GM19468 (cell line): ENCODE measurements around the gene GOLGA6L7.
"Not testable (repeated sequence)": the region's sequence is repeated elsewhere in the genome, so short reads cannot be mapped to it uniquely, and the experiment has no call there.

ENCODE experiments used
- ATAC-seq: cut with Tn5 transposase; IDR thresholded peaks from one replicate; pipeline ENCODE4 v1.9.1; 2021; ENCODE audit warnings: mild to moderate bottlenecking, moderate library complexity, moderate number of reproducible peaks; ENCODE audit not compliant: unreplicated experiment; ENCODE audit errors: extremely low read depth

Gene GOLGA6L7

DNA sequence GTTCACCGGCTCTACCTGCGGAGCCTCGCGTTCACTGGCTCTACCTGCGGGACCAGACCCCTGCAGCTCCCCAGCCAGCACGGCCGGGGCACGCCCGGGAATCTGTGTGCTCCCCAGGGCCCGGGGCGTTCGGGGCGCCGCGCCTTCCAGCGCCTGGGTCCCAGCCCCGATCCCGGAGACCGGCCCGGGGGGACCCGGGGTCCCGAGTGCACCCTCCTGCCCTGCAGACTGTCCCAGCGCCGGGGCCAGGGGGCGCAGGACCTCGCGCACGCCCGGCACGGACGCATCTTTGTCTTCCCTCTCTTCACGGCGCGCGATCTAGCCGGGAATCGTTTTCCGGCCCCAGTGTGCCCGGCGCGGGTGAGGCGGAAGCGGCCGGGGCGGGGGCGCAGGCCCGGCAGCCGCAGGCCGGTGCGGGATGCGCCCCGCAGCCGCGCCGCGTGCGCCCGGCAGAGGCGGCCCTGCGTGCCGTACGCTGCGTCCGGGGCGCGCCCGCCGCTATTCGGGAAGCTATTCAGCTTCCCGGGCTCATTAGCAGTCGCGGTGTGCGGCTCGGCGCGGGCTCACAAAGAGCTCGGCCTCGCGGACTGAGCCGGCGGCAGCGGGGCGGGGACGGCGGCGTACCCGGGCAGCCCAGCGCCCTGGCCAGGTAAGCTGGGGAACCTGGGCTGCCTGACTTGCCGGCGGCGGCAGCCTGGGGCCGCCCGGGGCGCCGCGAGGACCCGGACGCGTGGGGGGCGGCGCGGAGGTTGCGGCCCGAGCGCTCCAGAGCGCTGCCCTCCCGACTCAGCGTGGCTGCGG lies 37.4 kb upstream of the GOLGA6L7 start, which contains the start of gene APBA2:
TSS of gene APBA2 (plus strand) at position 345 of the 801 bp plus-strand sequence. CDS start 167,911 bp downstream, outside the sequence.
- no peak for ATAC-seq

DNA sequence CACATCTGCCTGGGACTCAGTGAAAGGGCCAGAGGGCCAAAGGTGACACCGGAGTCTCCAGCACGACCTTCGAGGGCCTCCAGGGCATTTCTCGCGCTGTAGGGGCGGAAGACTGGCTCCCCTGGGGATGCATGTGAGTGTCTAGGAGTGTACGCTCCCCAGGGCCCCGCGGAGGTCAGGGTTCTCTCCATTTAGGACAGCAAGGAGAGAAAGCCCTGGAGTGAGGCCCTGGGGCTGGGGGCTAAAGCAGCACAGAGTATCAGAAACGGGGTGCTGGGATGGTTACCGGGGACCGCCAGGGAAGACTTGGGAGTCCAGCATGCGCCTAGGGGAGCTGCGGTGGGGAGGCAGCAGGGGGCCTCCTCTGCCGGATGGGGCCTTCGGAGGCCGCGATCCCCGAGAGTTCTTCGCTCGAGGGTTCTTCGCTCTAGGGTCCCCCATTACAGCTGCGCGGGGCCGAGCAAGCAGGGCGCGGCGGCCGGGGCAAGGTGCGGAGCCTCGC lies 36.7 kb upstream of the GOLGA6L7 start:
- ATAC-seq: no peak

GRCh38 chr15:28884151-28884940 lies 35.9 kb upstream of the GOLGA6L7 start:
- no peak for ATAC-seq

- no peak for ATAC-seq
Observed at GRCh38 chr15:28881600-28881999, 33.2 kb upstream of the GOLGA6L7 start.

DNA sequence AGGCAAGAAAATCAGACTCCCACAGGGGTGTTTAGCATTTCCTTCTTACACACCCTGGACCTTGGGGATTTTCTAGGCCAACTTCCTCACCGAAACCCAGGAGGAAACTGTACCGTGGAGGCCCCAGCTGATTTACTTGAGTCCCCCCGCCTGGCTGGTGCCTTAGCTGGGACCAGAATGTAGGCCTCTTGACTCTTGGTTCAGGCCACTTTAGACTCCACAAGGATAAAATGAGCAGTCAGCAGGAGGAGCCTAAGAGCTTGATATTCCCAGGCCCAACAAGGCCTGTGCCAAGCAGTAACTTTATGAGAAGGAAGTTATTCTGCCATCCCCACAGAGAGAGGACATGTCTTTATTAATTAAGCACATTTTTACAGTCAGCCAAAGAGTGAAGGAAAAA lies 32.7 kb upstream of the GOLGA6L7 start:
- no peak for ATAC-seq

GRCh38 chr15:28880680-28881079 lies 32.2 kb upstream of the GOLGA6L7 start:
- no peak for ATAC-seq

DNA sequence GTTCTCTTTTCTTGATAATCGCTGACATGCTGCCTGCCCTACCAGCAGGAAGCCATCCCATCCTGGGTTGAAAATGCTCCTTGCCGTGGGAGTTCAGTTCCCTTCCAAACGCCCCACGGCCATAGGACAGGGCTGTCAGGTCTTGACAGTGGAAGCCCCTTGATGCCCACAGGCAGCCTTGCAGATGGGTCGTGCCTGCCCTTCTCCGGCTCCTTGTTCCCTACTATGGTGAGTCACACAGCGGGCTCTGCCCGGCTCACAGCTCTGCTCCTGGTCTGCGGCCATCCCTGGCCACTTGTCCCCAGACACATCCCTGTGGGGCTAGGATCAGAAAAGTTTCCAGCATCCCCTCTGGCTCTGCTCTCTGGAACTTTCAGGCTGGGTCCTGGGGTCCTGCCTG lies 31.1 kb upstream of the GOLGA6L7 start:
- ATAC-seq: no peak

- no peak for ATAC-seq
Observed at GRCh38 chr15:28878209-28878608, 29.8 kb upstream of the GOLGA6L7 start.

DNA sequence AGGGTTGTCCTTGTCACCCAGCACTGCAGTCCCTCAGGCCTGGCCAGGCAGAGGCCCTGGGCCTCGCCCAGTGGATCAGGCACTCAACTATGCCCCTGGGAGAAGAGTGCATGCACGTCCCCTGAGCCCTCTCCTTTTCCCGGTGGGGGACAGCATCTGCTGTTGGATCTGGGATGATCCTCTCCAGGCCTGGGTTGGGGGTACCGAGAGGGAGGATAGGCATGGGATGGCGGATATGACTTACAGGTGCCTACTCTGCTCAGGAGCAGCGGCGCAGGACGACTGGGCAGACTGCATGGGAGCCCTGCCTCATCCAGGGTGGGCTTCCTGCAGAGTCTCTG lies 28.4 kb upstream of the GOLGA6L7 start:
- ATAC-seq: no peak

- no peak for ATAC-seq
Observed at GRCh38 chr15:28876131-28876844, 27.8 kb upstream of the GOLGA6L7 start.

DNA sequence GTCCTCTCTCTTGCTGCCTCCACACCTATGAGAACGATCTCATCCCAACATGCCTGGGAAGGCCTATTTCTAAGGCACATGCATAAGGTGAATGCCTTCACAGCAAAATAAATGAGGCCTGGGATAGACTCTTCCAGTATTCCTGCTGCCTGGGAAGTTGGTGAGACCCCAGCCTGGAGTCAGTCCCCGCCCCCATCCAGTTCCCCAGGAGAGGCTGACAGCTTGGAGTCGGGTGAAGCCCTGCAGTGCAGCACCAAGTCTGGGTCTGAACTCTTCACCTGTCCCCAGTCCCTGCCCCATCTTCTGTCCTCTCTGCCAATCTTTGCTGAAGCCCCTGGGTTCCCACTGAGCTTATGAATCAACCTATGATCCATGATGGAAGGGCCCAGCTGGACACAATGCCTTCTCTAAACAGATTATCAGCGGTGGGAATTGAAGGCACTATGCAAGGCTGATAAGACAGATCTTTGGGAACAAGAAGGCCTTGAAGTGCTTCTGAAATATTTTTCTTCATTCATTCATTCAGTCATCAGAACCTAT lies 27.1 kb upstream of the GOLGA6L7 start:
- no peak for ATAC-seq

DNA sequence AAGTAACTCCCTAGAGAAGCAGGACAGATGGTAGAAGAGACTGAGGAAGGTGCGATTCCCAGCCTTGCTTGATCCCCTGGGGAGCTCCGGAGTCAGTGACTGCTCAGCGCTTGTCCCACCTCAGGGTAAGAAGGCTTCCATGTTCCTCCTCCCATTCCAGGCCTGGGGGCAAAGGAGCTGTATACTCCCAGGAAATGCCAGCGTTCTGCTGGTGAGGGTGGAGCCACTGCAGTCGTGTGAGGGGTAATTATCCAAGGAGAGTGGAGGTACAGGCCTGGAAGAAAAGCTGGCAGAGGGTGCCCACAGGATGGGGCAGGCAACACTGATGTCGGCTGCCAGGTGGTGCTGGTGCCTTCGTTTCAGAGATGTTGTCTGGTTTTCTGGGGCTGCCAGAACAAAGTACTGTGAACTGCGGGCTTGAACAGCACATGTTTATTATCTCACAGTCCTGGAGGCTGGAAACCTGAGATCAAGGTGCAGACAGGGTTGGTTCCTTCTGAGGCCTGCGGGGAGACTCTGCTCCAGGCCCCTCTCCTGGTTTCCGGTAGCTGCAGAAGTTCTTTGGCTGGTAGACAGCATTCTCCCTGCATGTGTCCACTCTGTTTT lies 25.2 kb upstream of the GOLGA6L7 start:
- no peak for ATAC-seq

DNA sequence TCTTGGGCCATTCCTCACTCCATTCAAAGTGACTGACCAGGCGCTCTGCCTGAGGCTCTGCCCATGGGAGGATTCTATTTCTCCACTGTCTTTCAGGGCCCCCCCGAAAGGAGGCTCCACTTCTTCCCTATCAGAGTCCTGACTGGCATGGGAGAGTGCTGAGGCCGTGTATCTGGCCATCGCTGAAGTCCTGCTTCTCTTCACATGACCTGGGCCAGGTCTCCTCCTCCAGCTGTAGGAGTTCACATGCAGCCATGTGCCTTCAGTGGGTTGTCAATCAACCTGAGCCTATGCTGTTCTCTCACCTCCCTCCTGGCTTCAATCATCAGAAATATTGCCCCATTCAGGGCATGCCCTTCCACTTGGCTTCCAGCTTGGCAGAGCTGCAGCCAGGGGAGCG lies 24.6 kb upstream of the GOLGA6L7 start:
- ATAC-seq: no peak

GRCh38 chr15:28871168-28871567 lies 22.7 kb upstream of the GOLGA6L7 start:
- ATAC-seq: no peak

DNA sequence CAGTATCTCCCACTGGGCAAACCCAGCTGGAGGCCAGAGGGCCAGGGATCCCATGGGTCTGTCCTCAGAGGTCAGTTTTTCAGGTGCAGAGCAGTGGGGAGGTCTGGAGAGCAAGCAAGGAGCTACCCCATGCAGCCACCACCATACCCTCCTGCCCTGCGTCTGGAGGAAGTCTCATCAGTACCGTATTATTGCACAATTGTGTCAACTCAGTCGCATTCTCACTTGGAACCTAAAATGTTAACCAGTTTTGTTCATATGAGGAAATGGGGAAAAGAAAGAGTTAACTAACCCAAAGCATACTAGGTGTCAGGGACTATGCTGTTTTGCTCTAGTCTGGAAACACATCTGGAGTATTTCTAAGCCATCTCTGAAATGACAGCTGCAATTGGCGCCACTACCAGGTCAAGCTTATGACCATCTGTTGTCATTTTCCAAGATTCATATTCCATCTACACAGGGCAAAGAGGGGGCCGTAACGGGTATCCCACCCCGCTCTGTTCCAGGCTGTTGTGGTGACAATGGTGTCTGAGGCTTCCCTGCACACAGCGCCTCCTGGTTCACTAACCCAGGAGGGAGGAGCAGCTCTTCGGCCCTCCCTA lies 20.4 kb upstream of the GOLGA6L7 start:
- no peak for ATAC-seq

- not testable (repeated sequence) for ATAC-seq
Observed at GRCh38 chr15:28861589-28862293, 13.3 kb upstream of the GOLGA6L7 start.

GRCh38 chr15:28861031-28861534 lies 12.6 kb upstream of the GOLGA6L7 start:
- ATAC-seq: no peak

GRCh38 chr15:28854578-28854977 lies 6.1 kb upstream of the GOLGA6L7 start:
- not testable (repeated sequence) for ATAC-seq

DNA sequence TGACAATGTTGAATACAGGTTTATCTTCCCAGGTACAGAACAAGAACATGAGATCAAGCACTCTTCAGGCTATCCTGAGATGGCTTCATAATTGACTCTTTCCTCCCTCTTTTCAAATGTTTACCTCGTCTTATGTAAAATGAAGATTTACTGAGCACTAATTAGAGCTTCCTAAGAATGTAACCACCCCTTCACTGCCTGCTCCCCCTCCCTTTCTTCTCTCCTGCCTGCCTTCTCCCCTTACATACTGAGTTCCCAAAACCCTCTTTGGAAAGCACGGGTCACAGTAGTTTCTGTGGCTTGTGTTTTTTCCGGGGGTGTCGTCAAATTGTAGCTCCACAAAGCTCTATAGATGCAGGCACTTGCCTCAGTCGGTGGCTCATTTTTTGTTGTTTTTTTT lies 5.2 kb upstream of the GOLGA6L7 start:
- ATAC-seq: not testable (repeated sequence)
